C4-2B (cell line): ENCODE measurements around the gene PHLPP1.

Experiments
- CTCF ChIP-seq: fragments of 450-650 bp; conservative IDR thresholded peaks from 2 replicates; pipeline ENCODE4 v1.5.1; 2017; ENCODE audit warnings: mild to moderate bottlenecking
- ZFX ChIP-seq: fragments of 450-650 bp; IDR thresholded peaks from 2 replicates; pipeline ENCODE4 v1.6.1; 2017

DNA sequence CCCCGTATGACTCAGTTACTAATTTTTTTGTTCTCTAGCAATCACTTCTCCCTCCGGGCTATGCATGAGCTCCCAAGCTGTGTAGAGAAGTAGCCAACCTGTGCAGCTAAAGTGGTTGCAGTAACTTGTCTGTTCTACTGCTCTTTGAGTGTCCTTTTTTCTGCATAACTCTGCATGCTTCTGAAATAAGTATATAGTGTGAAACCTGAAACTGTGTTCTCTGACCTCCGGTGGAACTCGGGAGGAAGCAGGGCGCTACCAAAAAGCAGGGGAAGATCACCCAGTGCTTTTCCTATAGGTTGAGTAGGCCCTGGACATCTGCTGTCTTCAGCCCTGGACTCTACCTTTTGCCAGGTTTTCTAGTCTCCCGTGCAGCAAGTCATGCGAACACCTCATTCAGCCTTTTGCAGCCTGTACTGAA, 47.8 kb downstream of the PHLPP1 start:
- TF ChIP-seq CTCF: no peak
- TF ChIP-seq ZFX: no peak
